ENCODE data around the gene UGT8. TPM values are rescaled to one million over a fixed set of nuclear protein-coding genes. Genes with fewer than 3 reads are reported as not detected.
"Not testable (repeated sequence)": the region's sequence is repeated elsewhere in the genome, so short reads cannot be mapped to it uniquely, and the experiment has no call there.

Gene UGT8
- total RNA-seq, 1 experiment from 2014 or later = 3.7 TPM

DNA sequence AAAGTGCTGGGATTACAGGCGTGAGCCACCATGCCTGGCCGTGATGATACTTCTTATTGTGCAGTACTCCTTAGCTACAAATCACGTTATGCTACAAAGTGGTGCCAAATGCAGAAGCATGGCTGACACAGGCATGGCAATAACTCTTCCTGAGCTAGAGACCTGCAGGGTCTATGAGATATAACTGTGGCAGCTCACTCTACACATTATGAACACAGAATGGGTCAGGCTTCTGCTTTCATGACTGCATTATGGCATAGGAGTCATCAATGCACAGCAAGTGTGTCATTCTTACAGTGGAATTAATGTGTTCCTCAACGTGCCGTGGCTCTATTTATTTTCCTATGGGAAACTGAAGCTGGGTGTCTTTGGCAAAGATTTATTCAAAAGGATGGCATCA is 64.5 kb downstream of the UGT8 start:
- no peak for DNase-seq
- no peak overlapping the region for H3K4me3 ChIP-seq
- intact Hi-C loops (cut with micrococcal nuclease; ENCODE audit: unreplicated experiment) = no loop called here
- no peak overlapping the region for H3K4me2 ChIP-seq
- H3K9me3 ChIP-seq (ENCODE audit: insufficient read depth, low read depth) = no peaks in the 10 kb centered on the region
- H3F3A ChIP-seq (ENCODE audit: insufficient read depth, low read depth) = no peaks in the 10 kb centered on the region
- no peaks in the 10 kb centered on the region for H3K36me3 ChIP-seq (ENCODE audit: low read depth)
- H4K20me1 ChIP-seq (ENCODE audit: insufficient read depth) = no peaks in the 10 kb centered on the region
- POLR2A ChIA-PET (ENCODE audit: unreplicated experiment) = no interaction called here
- no TSS peak for BruUV-seq (replicated peaks)
- no peak overlapping the region for H3K27ac ChIP-seq
- H3K9me2 ChIP-seq (ENCODE audit: insufficient read depth) = no peaks in the 10 kb centered on the region
- no peaks in the 10 kb centered on the region for H3K79me2 ChIP-seq (ENCODE audit: low read depth)
- no peaks in the 10 kb centered on the region for H3K27me3 ChIP-seq (ENCODE audit: insufficient read depth, low read depth)
- CTCF ChIA-PET = no interaction called here
- TF ChIP-seq EZH2 (IDR thresholded peaks at IDR 0.05; ENCODE audit: low read depth) = no peak
- TF ChIP-seq CTCF (conservative IDR thresholded peaks at IDR 0.05) = no peak
- no peaks in the 10 kb centered on the region for H3K4me1 ChIP-seq (replicated peaks; ENCODE audit: insufficient read depth)
- H2AFZ ChIP-seq = no peak overlapping the region

DNA sequence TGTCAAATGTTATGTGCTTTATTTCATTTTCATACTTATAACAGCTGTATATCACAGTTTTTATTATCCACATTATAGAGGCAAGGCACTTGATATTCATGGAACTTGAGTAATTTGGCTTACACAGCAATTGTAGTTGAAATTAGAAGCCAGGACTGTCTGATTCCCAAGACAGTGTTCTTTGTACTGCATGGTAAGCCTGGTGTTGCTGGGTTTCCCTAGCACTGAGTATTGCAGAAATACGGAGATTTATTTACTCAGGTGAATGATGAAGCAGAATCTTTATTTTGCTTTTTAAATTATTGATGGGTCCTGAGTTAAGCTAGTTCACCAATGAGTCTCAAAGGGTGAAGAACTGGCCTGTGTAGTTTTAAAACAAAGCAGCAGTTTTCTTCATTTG is 70.0 kb downstream of the UGT8 start:
- H3K9me3 ChIP-seq (ENCODE audit: insufficient read depth, low read depth) = no peaks in the 10 kb centered on the region
- no peak overlapping the region for H3K27ac ChIP-seq
- H3F3A ChIP-seq (ENCODE audit: insufficient read depth, low read depth) = no peaks in the 10 kb centered on the region
- H3K79me2 ChIP-seq (ENCODE audit: low read depth) = no peaks in the 10 kb centered on the region
- ChIA-PET CTCF (no interaction called here), POLR2A (ENCODE audit: unreplicated experiment) (no interaction called here)
- no peaks in the 10 kb centered on the region for H3K36me3 ChIP-seq (ENCODE audit: low read depth)
- no peaks in the 10 kb centered on the region for H3K27me3 ChIP-seq (ENCODE audit: insufficient read depth, low read depth)
- DNase-seq = no peak
- H3K4me1 ChIP-seq (replicated peaks; ENCODE audit: insufficient read depth) = no peaks in the 10 kb centered on the region
- no peaks in the 10 kb centered on the region for H4K20me1 ChIP-seq (ENCODE audit: insufficient read depth)
- no TSS peak for BruUV-seq (replicated peaks)
- no peak overlapping the region for H2AFZ ChIP-seq
- TF ChIP-seq EZH2 (IDR thresholded peaks at IDR 0.05; ENCODE audit: low read depth) = no peak
- no peak for TF ChIP-seq CTCF (conservative IDR thresholded peaks at IDR 0.05)
- no peak overlapping the region for H3K4me2 ChIP-seq
- H3K4me3 ChIP-seq = no peak overlapping the region
- H3K9me2 ChIP-seq (ENCODE audit: insufficient read depth) = no peaks in the 10 kb centered on the region
- intact Hi-C loops (cut with micrococcal nuclease; ENCODE audit: unreplicated experiment) = no loop called here

DNA sequence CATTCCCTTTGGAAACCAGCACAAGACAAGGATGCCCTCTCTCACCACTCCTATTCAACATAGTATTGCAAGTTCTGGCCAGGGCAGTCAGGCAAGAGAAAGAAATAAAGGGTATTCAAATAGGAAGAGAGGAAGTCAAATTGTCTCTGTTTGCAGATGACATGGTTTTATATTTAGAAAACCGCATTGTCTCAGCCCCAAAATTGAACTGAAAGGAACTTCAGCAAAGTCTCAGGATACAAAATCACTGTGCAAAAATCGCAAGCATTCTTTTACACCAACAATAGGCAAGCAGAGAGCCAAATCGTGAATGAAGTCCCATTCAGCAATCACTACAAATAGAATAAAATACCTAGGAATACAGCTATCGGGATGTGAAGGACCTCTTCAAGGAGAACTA is 72.1 kb downstream of the UGT8 start:
- H3K36me3 ChIP-seq (ENCODE audit: low read depth); BruUV-seq (replicated peaks): not testable (repeated sequence)

GRCh38 chr4:114673306-114673705 is 74.7 kb downstream of the UGT8 start:
- ChIA-PET POLR2A (ENCODE audit: unreplicated experiment) (no interaction called here), CTCF (no interaction called here)
- no TSS peak for BruUV-seq (replicated peaks)
- Histone ChIP-seq H4K20me1 (ENCODE audit: insufficient read depth) (no peaks in the 10 kb centered on the region), H3K27ac (no peak overlapping the region), H3K4me2 (no peak overlapping the region), H3K4me1 (replicated peaks; ENCODE audit: insufficient read depth) (no peaks in the 10 kb centered on the region), H3K9me2 (ENCODE audit: insufficient read depth) (no peaks in the 10 kb centered on the region), H3K79me2 (ENCODE audit: low read depth) (no peaks in the 10 kb centered on the region), H3K36me3 (ENCODE audit: low read depth) (no peaks in the 10 kb centered on the region), H2AFZ (no peak overlapping the region), H3K27me3 (ENCODE audit: insufficient read depth, low read depth) (no peaks in the 10 kb centered on the region), H3K4me3 (no peak overlapping the region), H3K9me3 (ENCODE audit: insufficient read depth, low read depth) (no peaks in the 10 kb centered on the region), H3F3A (ENCODE audit: insufficient read depth, low read depth) (no peaks in the 10 kb centered on the region)
- no peak for TF ChIP-seq CTCF (conservative IDR thresholded peaks at IDR 0.05)
- no peak for TF ChIP-seq EZH2 (IDR thresholded peaks at IDR 0.05; ENCODE audit: low read depth)
- DNase-seq = no peak
- intact Hi-C loops (cut with micrococcal nuclease; ENCODE audit: unreplicated experiment) = no loop called here

More for the DNA sequence above, 72.1 kb downstream of the UGT8 start:
- H4K20me1 ChIP-seq (ENCODE audit: insufficient read depth); POLR2A ChIA-PET (ENCODE audit: unreplicated experiment); H3K9me3 ChIP-seq (ENCODE audit: insufficient read depth, low read depth); CTCF ChIA-PET; H3K27me3 ChIP-seq (ENCODE audit: insufficient read depth, low read depth); H2AFZ ChIP-seq; H3K4me3 ChIP-seq; H3K4me2 ChIP-seq; DNase-seq; H3K4me1 ChIP-seq (replicated peaks; ENCODE audit: insufficient read depth); H3K27ac ChIP-seq; H3F3A ChIP-seq (ENCODE audit: insufficient read depth, low read depth); intact Hi-C loops (cut with micrococcal nuclease; ENCODE audit: unreplicated experiment); H3K79me2 ChIP-seq (ENCODE audit: low read depth); H3K9me2 ChIP-seq (ENCODE audit: insufficient read depth): not testable (repeated sequence)
